Measurements from ENCODE around the gene LARP4B. TPM values are rescaled to one million over a fixed set of nuclear protein-coding genes. Genes with fewer than 3 reads are reported as not detected.

LARP4B gene
- total RNA-seq, 4 donors from 2014 or later = 68.6 to 113 (median 87.4) TPM

- Histone ChIP-seq H3K4me3 (replicated peaks in 1 of 3) (no peak overlapping the region), H3K36me3 (no peaks in the 10 kb centered on the region), H3K4me1 (peaks cover 27 to 33% of the 10 kb centered on the region in 2 donors), H3K27ac (no peak overlapping the region), H3K27me3 (no peaks in the 10 kb centered on the region), H3K9me3 (no peaks in the 10 kb centered on the region)
- DNase-seq = no peak
- WGBS, 2 donors = 85 to 86% methylated on average over 3 of the region's 3 CpGs
- TF ChIP-seq POLR2A (IDR thresholded peaks at IDR 0.05) (no peak), CTCF (IDR thresholded peaks at IDR 0.05) (no peak)
- intact Hi-C loops (cut with DNase I) = no loop called here
Observed at GRCh38 chr10:920450-920849, 11.1 kb downstream of the LARP4B start.

GRCh38 chr10:919481-919880 lies 12.0 kb downstream of the LARP4B start:
- H3K4me1 ChIP-seq = peaks cover 25 to 33% of the 10 kb centered on the region in 2 donors
- no peak for DNase-seq
- no peak overlapping the region for H3K4me3 ChIP-seq (replicated peaks in 1 of 3)
- no peak overlapping the region for H3K27ac ChIP-seq
- no peaks in the 10 kb centered on the region for H3K27me3 ChIP-seq
- no peaks in the 10 kb centered on the region for H3K9me3 ChIP-seq
- intact Hi-C loops (cut with DNase I) = no loop called here
- H3K36me3 ChIP-seq = no peaks in the 10 kb centered on the region
- no peak for TF ChIP-seq CTCF (IDR thresholded peaks at IDR 0.05)
- TF ChIP-seq POLR2A (IDR thresholded peaks at IDR 0.05) = no peak
- 93 to 97% methylated on average over 3 of the region's 3 CpGs for WGBS, 2 donors

GRCh38 chr10:917999-918398 lies 13.5 kb downstream of the LARP4B start:
- 95 to 99% methylated on average over 3 of the region's 3 CpGs for WGBS, 2 donors
- Histone ChIP-seq H3K4me1 (peaks cover 12 to 18% of the 10 kb centered on the region in 2 donors), H3K4me3 (replicated peaks in 1 of 3) (no peak overlapping the region), H3K27ac (no peak overlapping the region), H3K27me3 (no peaks in the 10 kb centered on the region), H3K9me3 (no peaks in the 10 kb centered on the region), H3K36me3 (no peaks in the 10 kb centered on the region)
- TF ChIP-seq CTCF (IDR thresholded peaks at IDR 0.05) = no peak
- no peak for TF ChIP-seq POLR2A (IDR thresholded peaks at IDR 0.05)
- intact Hi-C loops (cut with DNase I) = no loop called here
- DNase-seq = no peak

GRCh38 chr10:917416-917720 lies 14.1 kb downstream of the LARP4B start:
- Histone ChIP-seq H3K4me1 (peaks cover 12 to 14% of the 10 kb centered on the region in 2 donors), H3K27me3 (no peaks in the 10 kb centered on the region), H3K4me3 (replicated peaks in 1 of 3) (no peak overlapping the region), H3K9me3 (no peaks in the 10 kb centered on the region), H3K27ac (no peak overlapping the region), H3K36me3 (no peaks in the 10 kb centered on the region)
- 98 to 100% methylated on average over 3 of the region's 3 CpGs for WGBS, 2 donors
- intact Hi-C loops (cut with DNase I) = no loop called here
- TF ChIP-seq POLR2A (IDR thresholded peaks at IDR 0.05) (no peak), CTCF (IDR thresholded peaks at IDR 0.05) (no peak)
- no peak for DNase-seq

GRCh38 chr10:916716-917415 lies 14.6 kb downstream of the LARP4B start:
- no peaks in the 10 kb centered on the region for H3K9me3 ChIP-seq
- H3K4me1 ChIP-seq = peaks cover 8 to 9% of the 10 kb centered on the region in 2 donors
- DNase-seq = no peak
- H3K4me3 ChIP-seq (replicated peaks in 1 of 3) = no peak overlapping the region
- no peaks in the 10 kb centered on the region for H3K27me3 ChIP-seq
- TF ChIP-seq POLR2A (IDR thresholded peaks at IDR 0.05) = no peak
- WGBS, 2 donors = 97 to 98% methylated on average over 7 of the region's 7 CpGs
- H3K36me3 ChIP-seq = no peaks in the 10 kb centered on the region
- H3K27ac ChIP-seq = no peak overlapping the region
- intact Hi-C loops (cut with DNase I) = no loop called here
